GM13976 (cell line): ENCODE results near the gene CC2D2A.
A peak's percentile ranks its signal among the peaks of the same experiment; 100 is the strongest.
"Not testable (repeated sequence)": the region's sequence is repeated elsewhere in the genome, so short reads cannot be mapped to it uniquely, and the experiment has no call there.

Source experiments
- DNase-seq: peaks from one replicate; pipeline ENCODE4 v3.0.0; 2012; ENCODE audit warnings: low spot score
- CTCF ChIP-seq: IDR thresholded peaks from 2 replicates; pipeline ENCODE4 v1.5.1; 2012; ENCODE audit warnings: borderline replicate concordance, mild to moderate bottlenecking; ENCODE audit not compliant: insufficient read depth; ENCODE audit errors: extremely low read depth, missing control alignments, control extremely low read depth
- in situ Hi-C: fragments of 300-500 bp; cut with MboI; formaldehyde crosslinking; loops from one replicate; pipeline ENCODE4 v1.12.0; 2022; ENCODE audit warnings: low sequenced_read_pairs, mixed read lengths, inconsistent platforms; ENCODE audit not compliant: unreplicated experiment

CC2D2A gene

GRCh38 chr4:15612136-15612535, 142.5 kb downstream of the CC2D2A start:
- no peak for TF ChIP-seq CTCF
- no peak for DNase-seq
- in situ Hi-C loops = no loop called here

GRCh38 chr4:15614891-15615290, 145.2 kb downstream of the CC2D2A start:
- DNase-seq, in situ Hi-C loops: not testable (repeated sequence)

GRCh38 chr4:15617407-15617806, 147.7 kb downstream of the CC2D2A start:
- in situ Hi-C loops = not testable (repeated sequence)

GRCh38 chr4:15636818-15637217, 167.1 kb downstream of the CC2D2A start:
- no peak for TF ChIP-seq CTCF
- DNase-seq = no peak
- in situ Hi-C loops = no loop called here

More at GRCh38 chr4:15617407-15617806, 147.7 kb downstream of the CC2D2A start:
- not testable (repeated sequence) for DNase-seq

GRCh38 chr4:15638418-15638817, 168.7 kb downstream of the CC2D2A start:
- DNase-seq = no peak
- TF ChIP-seq CTCF = no peak
- in situ Hi-C loops = no loop called here

- TF ChIP-seq CTCF = no peak
- DNase-seq = no peak
- in situ Hi-C loops = no loop called here
Measured at GRCh38 chr4:15648600-15648999, 178.9 kb downstream of the CC2D2A start.

- DNase-seq = peak; percentile 33
- TF ChIP-seq CTCF = peak; percentile 55
- in situ Hi-C loops = loop anchor here (25.0 kb wide), 2 partner anchors 413 to 638 kb away; partner anchors contain the start of gene CPEB2
Measured at GRCh38 chr4:15649914-15650545, 180.3 kb downstream of the CC2D2A start.
